Transverse colon (tissue), 4 donors: ENCODE data around the gene STARD4. TPM values are rescaled to one million over a fixed set of nuclear protein-coding genes. Genes with fewer than 3 reads are reported as not detected.

Experiments
- DNase-seq: peaks from one replicate; pipeline ENCODE4 v3.0.0-alpha.2; 2019
- H3K27ac ChIP-seq, 4 donors: fragments of 200-600 bp; sonication (generic); 2 replicates each; pipeline ENCODE4 v1.5.1; 2016 to 2018; ENCODE audit warnings: inconsistent platforms in 4 of 4
- H3K27me3 ChIP-seq: fragments of 200-600 bp; sonication (generic); 2 replicates; pipeline ENCODE4 v1.5.1; 2017; ENCODE audit warnings: inconsistent platforms
- H3K36me3 ChIP-seq, 4 donors: fragments of 200-600 bp; sonication (generic); 2 replicates each; pipeline ENCODE4 v1.5.1; 2017 to 2019; ENCODE audit warnings: inconsistent platforms in 4 of 4
- H3K4me1 ChIP-seq, 4 donors: fragments of 200-600 bp; sonication (generic); 2 replicates each; pipeline ENCODE4 v1.5.1; 2017 to 2020; ENCODE audit warnings: inconsistent platforms in 4 of 4
- H3K4me3 ChIP-seq, 4 donors: fragments of 200-600 bp; sonication (generic); 1 replicate in 1 of 4; 2 replicates in 3 of 4; pipeline versions ENCODE4 v1.5.1 to v1.6.1; 2017 to 2019; ENCODE audit warnings: inconsistent platforms in 4 of 4
- H3K9me3 ChIP-seq, 2 donors: fragments of 200-600 bp; sonication (generic); 2 replicates each; pipeline ENCODE4 v1.5.1; 2017 to 2019; ENCODE audit warnings: inconsistent platforms in 2 of 2
- CTCF ChIP-seq, 5 experiments: fragments of 200-600 bp in 3 of 5; fragments of 450-650 bp in 2 of 5; sonication (generic) in 3 of 5; IDR thresholded peaks; 1 replicate in 2 of 5; 2 replicates in 3 of 5; pipeline ENCODE4 v1.5.1; 2016 to 2017; ENCODE audit warnings: antibody characterized with exemption in 5 of 5, inconsistent platforms in 3 of 5, mild to moderate bottlenecking in 2 of 5, moderate library complexity in 1 of 5
- EP300 ChIP-seq: sonication (generic); formaldehyde crosslinking; IDR thresholded peaks from one replicate; pipeline ENCODE4 v1.6.1; 2017; ENCODE audit warnings: antibody characterized with exemption, low read depth
- POLR2A ChIP-seq: fragments of 450-650 bp; IDR thresholded peaks from one replicate; pipeline ENCODE4 v1.6.1; 2016; ENCODE audit warnings: antibody characterized with exemption, mild to moderate bottlenecking, moderate library complexity
- POLR2AphosphoS5 ChIP-seq, 3 donors: sonication (generic); formaldehyde crosslinking; IDR thresholded peaks; one replicate each; pipeline ENCODE4 v1.6.1; 2016; ENCODE audit warnings: antibody characterized with exemption in 3 of 3
- WGBS, 2 donors: methylation state at CpG; one replicate each; pipeline ENCODE4 v1.1.5; 2018; ENCODE audit warnings: low coverage in 1 of 2; 5-methylcytosine and 5-hydroxymethylcytosine counted together
- in situ Hi-C, 4 donors: fragments of 200-750 bp; cut with MboI; loops; one replicate each; pipeline versions ENCODE4 v1.15.0 to v1.15.1; 2017; ENCODE audit warnings: low sequenced_read_pairs in 3 of 4, low pct_ligation_motif_present in 1 of 4, low pct_unique_long_range_greater_than_20kb in 1 of 4
- intact Hi-C: fragments of 100-400 bp; cut with DNase I; formaldehyde crosslinking; loops from one replicate; pipeline ENCODE4 v1.15.1; 2023; ENCODE audit warnings: low total_unique reads
- total RNA-seq, 4 donors: library from RNA; depleted of rRNA; stranded (reverse); fragments of >200 nt; gene quantifications; one replicate each; pipeline ENCODE4 v1.1.0, GENCODE V29; 2016

The STARD4 gene
- total RNA-seq, 4 donors from 2014 or later, result 12.0 to 178 (median 19.3) TPM

- peaks cover 0 to 14% (median 0%) of the 10 kb centered on the region in 4 donors for H3K4me1 ChIP-seq
- no peaks in the 10 kb centered on the region for H3K9me3 ChIP-seq
- in situ Hi-C loops, result loop anchor here in 1 of 4 donors (10.0 kb wide), 1 partner anchor 596 kb away; no protein-coding TSS in a partner anchor
- no peak overlapping the region for H3K27ac ChIP-seq
- WGBS, 2 donors, result 41 to 48% methylated on average over 3 to 6 of the region's 6 CpGs
- H3K27me3 ChIP-seq, result no peaks in the 10 kb centered on the region
- DNase-seq, result peak; percentile 9
- H3K36me3 ChIP-seq, result no peaks in the 10 kb centered on the region
- no peak overlapping the region for H3K4me3 ChIP-seq
- intact Hi-C loops, result no loop called here
- TF ChIP-seq POLR2AphosphoS5 (IDR thresholded peaks at IDR 0.05) (no peak), POLR2A (no peak), EP300 (no peak), CTCF (IDR thresholded peaks at IDR 0.05) (no peak)
These were observed 36.8 kb upstream of the STARD4 start for GRCh38 chr5:111548992-111549649.

GRCh38 chr5:111548348-111548950 is 36.1 kb upstream of the STARD4 start:
- Histone ChIP-seq H3K27ac (no peak overlapping the region), H3K4me1 (peaks cover 0 to 14% (median 0%) of the 10 kb centered on the region in 4 donors), H3K4me3 (no peak overlapping the region), H3K36me3 (no peaks in the 10 kb centered on the region), H3K27me3 (no peaks in the 10 kb centered on the region), H3K9me3 (no peaks in the 10 kb centered on the region)
- TF ChIP-seq POLR2A (no peak), CTCF (IDR thresholded peaks at IDR 0.05) (no peak), POLR2AphosphoS5 (IDR thresholded peaks at IDR 0.05) (no peak), EP300 (no peak)
- no peak for DNase-seq
- WGBS, 2 donors, result 60 to 79% methylated on average over 2 to 6 of the region's 6 CpGs
- in situ Hi-C loops (loop anchor here in 1 of 4 donors (10.0 kb wide), 1 partner anchor 596 kb away; no protein-coding TSS in a partner anchor), intact Hi-C loops (no loop called here)

DNA sequence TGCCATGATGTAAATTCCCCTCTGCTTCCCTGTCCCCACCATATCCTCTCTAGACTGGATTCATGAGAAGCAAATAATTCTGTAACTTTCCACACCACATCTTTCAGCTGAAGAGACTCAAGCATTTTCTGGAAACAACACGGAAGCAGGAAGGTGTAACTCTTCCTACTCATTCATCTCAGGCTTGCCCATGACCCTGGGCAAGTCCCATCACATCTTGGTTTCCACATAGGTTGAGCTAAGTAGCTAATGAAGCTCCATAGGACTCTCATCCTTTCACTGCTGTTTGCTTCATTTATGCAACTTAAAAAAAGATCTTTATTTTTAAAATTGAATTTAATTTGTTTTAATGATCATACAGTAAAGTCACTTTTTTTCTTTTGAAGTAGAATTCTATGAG is 32.7 kb upstream of the STARD4 start:
- in situ Hi-C loops, result loop anchor here in 1 of 4 donors (10.0 kb wide), 1 partner anchor 600 kb away; no protein-coding TSS in a partner anchor
- H3K9me3 ChIP-seq, result no peaks in the 10 kb centered on the region
- WGBS, 2 donors, result 71% methylated on average over 1 of the region's 1 CpG; no CpG with 5 or more reads in 1 of the 2 donors
- no peak for DNase-seq
- intact Hi-C loops, result no loop called here
- H3K27me3 ChIP-seq, result no peaks in the 10 kb centered on the region
- TF ChIP-seq CTCF (IDR thresholded peaks at IDR 0.05) (no peak), POLR2A (no peak), EP300 (no peak)
- no peak overlapping the region for H3K4me3 ChIP-seq
- H3K27ac ChIP-seq, result no peak overlapping the region
- H3K4me1 ChIP-seq, result peaks cover 0 to 4% (median 0%) of the 10 kb centered on the region in 4 donors
- no peaks in the 10 kb centered on the region for H3K36me3 ChIP-seq

DNA sequence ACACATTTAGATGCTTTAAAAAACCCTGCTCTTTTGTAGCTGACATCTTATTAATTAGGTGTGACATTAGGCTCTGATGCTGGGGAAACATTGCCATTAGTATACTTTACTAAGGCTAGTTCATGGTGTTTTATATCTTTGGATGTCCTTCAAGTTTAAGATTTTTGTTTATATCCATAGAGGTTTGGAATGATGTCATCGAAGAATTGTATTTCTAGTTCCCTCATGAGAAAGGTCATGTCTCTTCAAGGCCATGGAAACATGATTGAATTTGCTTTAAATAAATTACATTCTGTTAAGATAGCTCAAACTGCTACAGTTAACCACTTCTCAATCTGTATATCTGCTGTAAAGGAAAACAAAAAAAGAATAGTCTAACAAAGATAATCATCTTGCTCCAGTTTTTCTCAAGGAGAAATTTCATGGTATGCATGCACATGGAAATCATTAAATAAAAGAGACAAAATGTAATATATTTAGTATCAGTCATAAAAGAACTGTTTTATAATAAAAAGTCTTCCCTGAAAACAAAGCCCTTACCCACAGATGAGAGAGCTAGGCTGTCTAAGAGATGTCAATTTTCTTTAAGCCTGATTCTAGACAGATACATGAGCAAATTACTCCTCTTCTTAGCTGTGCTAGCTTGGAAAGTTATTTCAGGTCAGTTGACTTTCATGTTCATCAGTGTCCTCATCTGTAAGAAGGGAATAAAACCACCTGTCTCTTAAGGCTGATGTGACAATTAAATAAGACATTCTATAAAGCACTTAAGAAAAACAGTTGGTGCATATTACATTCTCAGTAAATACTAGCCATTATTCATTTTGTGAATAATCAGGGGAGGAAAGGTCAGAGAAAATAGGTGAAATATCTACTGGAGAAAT is 25.0 kb upstream of the STARD4 start:
- Histone ChIP-seq H3K9me3 (no peaks in the 10 kb centered on the region), H3K27me3 (no peaks in the 10 kb centered on the region), H3K36me3 (no peaks in the 10 kb centered on the region), H3K4me1 (no peaks in the 10 kb centered on the region), H3K27ac (no peak overlapping the region), H3K4me3 (no peak overlapping the region)
- intact Hi-C loops (no loop called here), in situ Hi-C loops (no loop called here)
- WGBS, 2 donors, result 40 to 59% methylated on average over 1 of the region's 1 CpG
- no peak for DNase-seq
- TF ChIP-seq POLR2AphosphoS5 (IDR thresholded peaks at IDR 0.05) (no peak), CTCF (IDR thresholded peaks at IDR 0.05) (no peak), EP300 (no peak), POLR2A (no peak)
